GM13976 (cell line): ENCODE measurements around the gene RNF213.

Experiments
- DNase-seq: peaks from one replicate; pipeline ENCODE4 v3.0.0; 2012; ENCODE audit warnings: low spot score
- in situ Hi-C: fragments of 300-500 bp; cut with MboI; formaldehyde crosslinking; loops from one replicate; pipeline ENCODE4 v1.12.0; 2022; ENCODE audit warnings: low sequenced_read_pairs, mixed read lengths, inconsistent platforms; ENCODE audit not compliant: unreplicated experiment
- TF ChIP-seq, protein P1 (sequence below): IDR thresholded peaks from 2 replicates; pipeline ENCODE4 v1.5.1; 2012; ENCODE audit warnings: borderline replicate concordance, mild to moderate bottlenecking; ENCODE audit not compliant: insufficient read depth; ENCODE audit errors: extremely low read depth, missing control alignments, control extremely low read depth

The RNF213 gene

DNA sequence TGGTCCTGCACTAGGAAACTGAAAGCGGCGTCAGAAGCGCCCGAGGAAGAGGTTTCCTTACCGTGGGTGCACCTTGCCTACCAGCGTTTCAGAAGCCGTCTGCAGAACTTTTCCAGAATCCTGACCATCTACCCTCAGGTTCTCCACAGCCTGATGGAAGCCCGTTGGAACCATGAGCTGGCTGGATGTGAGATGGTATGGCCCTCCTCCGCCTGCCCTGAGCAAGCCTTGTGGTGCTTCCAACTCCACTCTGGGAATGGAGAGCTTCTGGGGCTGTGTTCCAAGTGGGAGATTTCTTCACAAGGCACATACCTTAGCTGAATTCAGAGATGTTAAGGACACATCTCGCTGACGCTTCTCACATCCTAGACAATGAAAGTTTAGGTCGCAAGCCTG, 102.5 kb downstream of the RNF213 start:
- in situ Hi-C loops: no loop called here
- TF ChIP-seq, protein P1, sequence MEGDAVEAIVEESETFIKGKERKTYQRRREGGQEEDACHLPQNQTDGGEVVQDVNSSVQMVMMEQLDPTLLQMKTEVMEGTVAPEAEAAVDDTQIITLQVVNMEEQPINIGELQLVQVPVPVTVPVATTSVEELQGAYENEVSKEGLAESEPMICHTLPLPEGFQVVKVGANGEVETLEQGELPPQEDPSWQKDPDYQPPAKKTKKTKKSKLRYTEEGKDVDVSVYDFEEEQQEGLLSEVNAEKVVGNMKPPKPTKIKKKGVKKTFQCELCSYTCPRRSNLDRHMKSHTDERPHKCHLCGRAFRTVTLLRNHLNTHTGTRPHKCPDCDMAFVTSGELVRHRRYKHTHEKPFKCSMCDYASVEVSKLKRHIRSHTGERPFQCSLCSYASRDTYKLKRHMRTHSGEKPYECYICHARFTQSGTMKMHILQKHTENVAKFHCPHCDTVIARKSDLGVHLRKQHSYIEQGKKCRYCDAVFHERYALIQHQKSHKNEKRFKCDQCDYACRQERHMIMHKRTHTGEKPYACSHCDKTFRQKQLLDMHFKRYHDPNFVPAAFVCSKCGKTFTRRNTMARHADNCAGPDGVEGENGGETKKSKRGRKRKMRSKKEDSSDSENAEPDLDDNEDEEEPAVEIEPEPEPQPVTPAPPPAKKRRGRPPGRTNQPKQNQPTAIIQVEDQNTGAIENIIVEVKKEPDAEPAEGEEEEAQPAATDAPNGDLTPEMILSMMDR: no peak
- no peak for DNase-seq

DNA sequence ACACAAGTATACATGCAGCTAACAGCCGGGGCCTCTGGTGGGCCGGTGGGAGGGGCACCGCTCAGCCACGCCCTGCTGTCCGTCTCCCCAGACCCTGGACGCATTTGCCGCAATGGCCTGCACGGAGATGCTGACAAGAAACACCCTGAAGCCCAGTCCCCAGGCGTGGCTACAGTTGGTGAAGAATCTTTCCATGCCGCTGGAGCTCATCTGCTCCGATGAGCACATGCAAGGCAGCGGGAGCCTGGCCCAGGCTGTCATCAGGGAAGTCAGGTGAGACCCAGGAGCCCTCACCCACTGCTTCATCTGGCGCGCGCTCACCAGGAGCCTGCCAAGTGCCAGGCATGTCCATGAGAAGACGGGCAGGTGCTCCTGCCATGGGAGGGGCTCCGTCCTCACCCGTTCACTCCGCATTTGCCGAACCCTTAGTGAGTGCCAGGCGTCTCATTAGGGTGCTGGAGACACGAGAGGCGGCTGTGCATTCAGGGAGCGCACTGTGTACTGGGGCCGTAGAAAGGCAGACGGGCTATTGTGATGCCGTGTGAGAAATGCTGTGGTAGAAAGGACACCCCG, 103.0 kb downstream of the RNF213 start:
- DNase-seq: no peak
- in situ Hi-C loops: no loop called here
- TF ChIP-seq, protein P1: no peak

DNA sequence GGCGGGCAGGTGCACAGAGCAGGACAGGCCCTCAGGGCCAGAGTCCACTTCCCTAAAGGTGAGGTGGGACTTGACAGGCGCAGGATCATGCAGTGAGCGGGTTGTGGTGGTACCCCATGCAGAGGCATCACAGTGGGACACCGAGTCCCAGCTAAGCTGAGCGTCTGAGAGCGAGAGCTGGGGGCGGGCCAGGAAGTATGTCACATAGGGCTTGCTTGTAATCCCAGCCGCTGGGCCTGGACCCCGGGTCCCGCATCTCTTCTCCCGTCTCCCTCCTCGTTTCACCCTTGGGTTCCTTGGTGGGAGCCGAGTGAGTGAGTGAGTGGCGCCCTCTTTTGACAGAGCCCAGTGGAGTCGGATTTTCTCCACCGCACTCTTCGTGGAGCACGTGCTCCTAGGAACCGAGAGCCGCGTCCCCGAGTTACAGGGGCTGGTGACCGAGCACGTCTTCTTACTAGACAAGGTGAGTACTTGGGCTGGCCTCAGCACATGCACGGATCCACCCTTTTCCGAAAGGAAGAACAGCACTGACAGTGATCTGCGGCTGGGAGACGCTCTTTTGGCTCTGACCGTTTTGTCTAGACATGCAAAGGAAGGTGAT, 103.5 kb downstream of the RNF213 start:
- in situ Hi-C loops: no loop called here
- no peak for DNase-seq

DNA sequence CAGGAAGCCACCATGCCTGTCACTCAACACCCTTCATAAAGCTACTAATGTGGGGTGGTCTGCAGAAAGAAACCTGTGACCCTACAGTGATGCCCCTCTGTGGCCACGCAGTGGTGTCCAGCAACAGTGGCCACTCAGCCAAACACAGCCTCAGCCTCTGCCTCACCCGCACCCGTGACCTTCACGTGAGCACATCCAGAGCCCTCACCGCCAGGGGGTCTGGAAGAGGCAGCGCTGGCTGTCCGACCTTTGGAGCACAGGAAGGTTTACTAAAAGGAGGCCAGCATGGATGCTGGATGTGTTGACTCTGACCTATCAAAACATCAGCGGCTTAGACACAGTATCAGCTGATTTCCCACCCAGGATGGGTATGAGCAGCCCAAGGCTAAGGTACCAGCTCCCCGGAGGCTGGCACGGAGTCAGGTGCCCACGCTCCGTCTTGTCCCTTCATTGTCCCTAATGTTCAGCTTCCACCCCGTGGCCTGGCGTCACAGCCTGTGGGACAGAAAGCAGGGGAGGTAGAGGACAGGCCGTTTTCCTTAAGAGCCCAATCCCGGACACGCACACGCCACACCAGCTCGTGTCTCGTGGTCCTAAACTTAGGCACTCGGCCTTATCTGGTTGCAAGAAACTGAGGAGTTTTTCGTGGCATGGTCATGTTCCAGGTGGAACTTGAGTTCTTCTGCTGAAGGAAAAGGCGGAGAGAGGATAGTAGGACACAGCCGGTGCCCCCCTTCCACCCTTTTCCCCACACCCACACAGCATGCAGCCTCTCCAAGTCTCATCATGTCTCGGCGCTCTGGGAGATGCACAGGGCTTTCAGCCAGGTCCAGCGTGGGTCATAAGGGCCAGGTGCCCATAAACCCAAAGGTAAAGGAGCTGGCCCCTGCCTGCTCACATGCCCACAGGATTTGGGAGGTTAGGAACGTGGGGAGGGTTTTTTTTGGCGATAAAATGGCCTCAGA, 104.6 kb downstream of the RNF213 start:
- DNase-seq: no peak
- TF ChIP-seq, protein P1: no peak
- in situ Hi-C loops: no loop called here

More for the DNA sequence above, 103.5 kb downstream of the RNF213 start:
- TF ChIP-seq, protein P1: no peak

DNA sequence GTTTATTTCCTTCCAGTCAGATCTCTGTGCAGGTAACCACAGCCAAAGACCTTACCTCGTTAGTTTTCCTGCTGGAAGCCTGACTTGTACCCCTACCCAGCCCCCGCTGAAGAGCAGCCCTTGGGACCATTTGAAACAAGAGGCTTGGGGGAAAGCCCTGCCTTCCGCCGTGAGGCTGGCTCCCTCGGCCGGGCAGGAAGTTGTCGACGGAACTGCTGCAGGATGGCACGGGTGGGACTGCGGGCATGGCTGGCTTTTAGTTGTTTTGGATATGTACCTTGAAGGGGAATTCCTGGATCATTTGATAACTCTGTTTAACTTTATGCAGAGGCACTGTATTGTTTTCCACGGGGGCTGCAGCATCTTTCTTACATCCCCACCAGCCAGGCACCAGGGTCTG, 105.3 kb downstream of the RNF213 start:
- in situ Hi-C loops: no loop called here
- DNase-seq: no peak

DNA sequence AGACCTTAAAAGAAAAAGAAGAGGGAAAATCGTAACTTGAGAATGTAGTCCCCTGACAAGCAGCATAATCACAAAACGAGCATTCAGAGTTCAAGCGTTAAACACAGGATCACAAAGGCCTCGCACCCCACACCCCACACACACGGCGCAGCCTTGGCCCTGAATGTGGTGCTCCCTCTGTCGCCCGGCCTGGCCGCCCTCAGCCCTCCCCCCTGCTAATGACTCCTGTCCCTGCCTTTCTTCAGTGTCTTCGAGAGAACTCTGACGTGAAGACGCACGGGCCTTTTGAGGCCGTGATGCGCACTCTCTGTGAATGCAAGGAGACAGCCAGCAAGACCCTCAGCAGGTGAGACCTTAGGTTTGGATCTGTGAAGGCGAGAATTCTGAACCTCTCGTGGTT, 106.9 kb downstream of the RNF213 start:
- no peak for DNase-seq
- in situ Hi-C loops: no loop called here
- TF ChIP-seq, protein P1: no peak

More for the DNA sequence above, 105.3 kb downstream of the RNF213 start:
- TF ChIP-seq, protein P1: no peak
